ENCODE measurements around the gene MYLIP. TPM values are rescaled to one million over a fixed set of nuclear protein-coding genes. Genes with fewer than 3 reads are reported as not detected.

Gene MYLIP
- polyA plus RNA-seq, 3 donors, result 19.9 to 84.0 (median 28.0) TPM

- Histone ChIP-seq H3K27ac (ENCODE audit: low read depth in 1 of 2, low read length in 2 of 2) (no peak overlapping the region), H3K27me3 (ENCODE audit: control insufficient read depth in 2 of 2, insufficient read depth in 2 of 2, low read length in 2 of 2) (no peaks in the 10 kb centered on the region), H2AFZ (ENCODE audit: insufficient read depth, low read depth, low read length, poor library complexity, severe bottlenecking) (no peak overlapping the region), H3K4me3 (replicated peaks in 1 of 3; ENCODE audit: low read depth in 2 of 3, low read length in 3 of 3) (no peak overlapping the region), H3K36me3 (replicated peaks in 1 of 2; ENCODE audit: control insufficient read depth in 1 of 2, insufficient read depth in 2 of 2, low read length in 2 of 2) (no peaks in the 10 kb centered on the region), H3K9me3 (replicated peaks in 1 of 2; ENCODE audit: control insufficient read depth in 1 of 2, insufficient read depth in 1 of 2, low read length in 2 of 2) (peaks cover 0 to 6% of the 10 kb centered on the region in 2 donors), H3K79me2 (ENCODE audit: insufficient read depth, low read length) (no peaks in the 10 kb centered on the region), H4K20me1 (ENCODE audit: insufficient read depth, low read length) (no peaks in the 10 kb centered on the region), H3K4me2 (replicated peaks; ENCODE audit: extremely low read depth, low read length, poor library complexity, severe bottlenecking) (no peak overlapping the region), H3K9ac (ENCODE audit: insufficient read depth, low read length, poor library complexity, severe bottlenecking) (no peak overlapping the region), H3K4me1 (ENCODE audit: control insufficient read depth in 1 of 2, insufficient read depth in 2 of 2, low read length in 2 of 2) (peaks cover 0 to 9% of the 10 kb centered on the region in 2 donors)
- peaks cover 0 to 3% (median 0%) of the 10 kb centered on the region in 3 donors for H3K27me3 Mint-ChIP-seq (ENCODE audit: low read depth in 3 of 3)
- no peak overlapping the region for H3K4me3 Mint-ChIP-seq
- no peak overlapping the region for H3K27ac Mint-ChIP-seq
- H3K9me3 Mint-ChIP-seq, result peaks cover 0 to 10% (median 5%) of the 10 kb centered on the region in 7 donors
- no peak for DNase-seq
- intact Hi-C loops (cut with micrococcal nuclease), result no loop called here
- WGBS (ENCODE audit: insufficient coverage), result no CpG with 5 or more reads among the region's 2 CpGs
- TF ChIP-seq, protein P1, sequence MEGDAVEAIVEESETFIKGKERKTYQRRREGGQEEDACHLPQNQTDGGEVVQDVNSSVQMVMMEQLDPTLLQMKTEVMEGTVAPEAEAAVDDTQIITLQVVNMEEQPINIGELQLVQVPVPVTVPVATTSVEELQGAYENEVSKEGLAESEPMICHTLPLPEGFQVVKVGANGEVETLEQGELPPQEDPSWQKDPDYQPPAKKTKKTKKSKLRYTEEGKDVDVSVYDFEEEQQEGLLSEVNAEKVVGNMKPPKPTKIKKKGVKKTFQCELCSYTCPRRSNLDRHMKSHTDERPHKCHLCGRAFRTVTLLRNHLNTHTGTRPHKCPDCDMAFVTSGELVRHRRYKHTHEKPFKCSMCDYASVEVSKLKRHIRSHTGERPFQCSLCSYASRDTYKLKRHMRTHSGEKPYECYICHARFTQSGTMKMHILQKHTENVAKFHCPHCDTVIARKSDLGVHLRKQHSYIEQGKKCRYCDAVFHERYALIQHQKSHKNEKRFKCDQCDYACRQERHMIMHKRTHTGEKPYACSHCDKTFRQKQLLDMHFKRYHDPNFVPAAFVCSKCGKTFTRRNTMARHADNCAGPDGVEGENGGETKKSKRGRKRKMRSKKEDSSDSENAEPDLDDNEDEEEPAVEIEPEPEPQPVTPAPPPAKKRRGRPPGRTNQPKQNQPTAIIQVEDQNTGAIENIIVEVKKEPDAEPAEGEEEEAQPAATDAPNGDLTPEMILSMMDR (IDR thresholded peaks at IDR 0.05), result no peak
- H3K4me1 Mint-ChIP-seq, result peaks cover 13% of the 10 kb centered on the region
- no peaks in the 10 kb centered on the region for H3K36me3 Mint-ChIP-seq
These were observed 50.2 kb downstream of the MYLIP start for GRCh38 chr6:16179063-16179462.

DNA sequence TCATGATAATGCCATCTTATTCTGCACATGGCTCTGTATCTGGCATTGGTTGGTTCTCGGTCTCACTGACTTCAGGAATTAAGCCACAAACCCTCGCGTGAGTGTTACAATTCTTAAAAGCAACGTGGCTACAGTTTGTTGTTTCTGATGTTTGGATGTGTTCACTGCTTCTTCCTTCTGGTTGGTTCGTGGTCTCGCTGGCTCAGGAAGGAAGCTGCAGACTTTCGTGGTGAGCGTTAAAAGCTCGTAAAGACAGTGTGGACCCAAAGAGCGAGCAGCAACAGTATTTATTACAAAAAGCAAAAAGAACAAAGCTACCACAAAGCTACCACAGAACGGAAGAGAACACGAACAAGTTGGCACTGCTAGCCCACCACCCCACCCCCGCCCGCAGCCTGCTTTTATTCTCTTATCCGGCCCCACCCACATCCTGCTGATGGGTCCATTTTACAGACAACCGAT lies 51.1 kb downstream of the MYLIP start:
- H3K79me2 ChIP-seq (ENCODE audit: insufficient read depth, low read length), result no peaks in the 10 kb centered on the region
- intact Hi-C loops (cut with micrococcal nuclease), result loop anchor here (5.0 kb wide), 1 partner anchor 488 kb away; no protein-coding TSS in a partner anchor
- Mint-ChIP-seq H3K36me3 (no peaks in the 10 kb centered on the region), H3K27ac (peak overlapping the region in 2 of 7 donors; percentile 5 to 33), H3K9me3 (peaks cover 0 to 10% (median 5%) of the 10 kb centered on the region in 7 donors), H3K4me3 (peak overlapping the region; percentile 51 to 79), H3K27me3 (ENCODE audit: low read depth in 3 of 3) (peaks cover 0 to 3% (median 0%) of the 10 kb centered on the region in 3 donors), H3K4me1 (peaks cover 15% of the 10 kb centered on the region)
- peak overlapping the region in 2 of 3 experiments; percentile 5 to 50 for H3K4me3 ChIP-seq (replicated peaks in 1 of 3; ENCODE audit: low read depth in 2 of 3, low read length in 3 of 3)
- H3K9ac ChIP-seq (ENCODE audit: insufficient read depth, low read length, poor library complexity, severe bottlenecking), result no peak overlapping the region
- H4K20me1 ChIP-seq (ENCODE audit: insufficient read depth, low read length), result no peaks in the 10 kb centered on the region
- H3K36me3 ChIP-seq (replicated peaks in 1 of 2; ENCODE audit: control insufficient read depth in 1 of 2, insufficient read depth in 2 of 2, low read length in 2 of 2), result no peaks in the 10 kb centered on the region
- TF ChIP-seq, protein P1 (IDR thresholded peaks at IDR 0.05), result no peak
- peak overlapping the region; percentile 50 for H3K4me2 ChIP-seq (replicated peaks; ENCODE audit: extremely low read depth, low read length, poor library complexity, severe bottlenecking)
- DNase-seq, result no peak
- H3K27me3 ChIP-seq (ENCODE audit: control insufficient read depth in 2 of 2, insufficient read depth in 2 of 2, low read length in 2 of 2), result no peaks in the 10 kb centered on the region
- H3K27ac ChIP-seq (ENCODE audit: low read depth in 1 of 2, low read length in 2 of 2), result no peak overlapping the region
- 8% methylated on average over 5 of the region's 16 CpGs for WGBS (ENCODE audit: insufficient coverage)
- H3K4me1 ChIP-seq (ENCODE audit: control insufficient read depth in 1 of 2, insufficient read depth in 2 of 2, low read length in 2 of 2), result peaks cover 0 to 9% of the 10 kb centered on the region in 2 donors
- H3K9me3 ChIP-seq (replicated peaks in 1 of 2; ENCODE audit: control insufficient read depth in 1 of 2, insufficient read depth in 1 of 2, low read length in 2 of 2), result peaks cover 0 to 6% of the 10 kb centered on the region in 2 donors
- peak overlapping the region; percentile 68 for H2AFZ ChIP-seq (ENCODE audit: insufficient read depth, low read depth, low read length, poor library complexity, severe bottlenecking)
